Stimulated activated naive CD8-positive, alpha-beta T cell treated with anti-CD3 and anti-CD28 coated beads, Interleukin-15, Interleukin-2, amounts not matched to agents 100 ng/mL and 50 ng/mL, for 24 hours (primary cell): Measurements from ENCODE around the gene ATL2.
A peak's percentile ranks its signal among the peaks of the same experiment; 100 is the strongest.

Source experiments
- H3K27ac Mint-ChIP-seq: one replicate; pipeline ENCODE4 v1.8.0; 2021; ENCODE audit warnings: mild to moderate bottlenecking, mixed read lengths
- H3K27me3 Mint-ChIP-seq: one replicate; pipeline ENCODE4 v1.8.0; 2021; ENCODE audit warnings: mixed read lengths
- H3K36me3 Mint-ChIP-seq: one replicate; pipeline ENCODE4 v1.8.0; 2021; ENCODE audit warnings: low read depth, mixed read lengths
- H3K4me1 Mint-ChIP-seq: one replicate; pipeline ENCODE4 v1.8.0; 2021; ENCODE audit warnings: low read depth, mixed read lengths
- H3K4me3 Mint-ChIP-seq: one replicate; pipeline ENCODE4 v1.8.0; 2021; ENCODE audit warnings: mild to moderate bottlenecking, mixed read lengths
- H3K9me3 Mint-ChIP-seq: one replicate; pipeline ENCODE4 v1.8.0; 2021; ENCODE audit warnings: mixed read lengths

The ATL2 gene

DNA sequence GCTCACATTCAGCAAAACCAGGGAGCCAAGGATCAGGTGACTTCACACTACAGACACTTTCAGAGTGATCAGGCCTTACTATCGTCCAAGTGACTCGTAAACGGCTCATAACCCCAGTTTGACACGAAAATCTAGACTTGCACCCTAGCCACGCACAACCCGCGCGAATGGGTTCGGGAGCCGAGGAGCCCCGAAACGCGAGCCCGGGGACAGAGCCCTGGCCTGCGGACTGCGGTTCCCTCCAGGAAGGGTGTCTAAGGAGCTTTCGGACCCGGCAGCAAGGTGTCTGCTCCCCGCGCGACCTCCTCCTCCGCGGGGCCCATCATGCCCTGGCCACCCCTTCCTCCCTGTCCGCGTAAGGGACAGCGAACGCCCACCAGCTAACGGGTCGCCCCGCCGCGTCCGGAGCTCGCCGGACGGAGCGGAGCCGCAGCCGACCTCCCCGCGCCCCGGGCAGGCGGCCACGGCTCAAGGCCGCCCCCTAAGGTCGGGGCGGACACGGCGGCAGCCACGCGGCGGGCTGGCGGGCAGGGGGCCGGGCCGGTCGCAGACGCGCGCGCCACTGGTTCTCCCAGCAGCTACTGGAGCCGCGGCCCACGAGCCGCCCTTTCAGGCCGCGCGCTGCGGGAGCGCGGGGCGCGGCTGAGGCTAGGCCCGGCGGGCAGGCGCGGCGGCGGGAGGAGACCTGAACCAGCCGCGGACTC lies 575 bp downstream of the ATL2 start:
- peak overlapping the region; percentile 99 for H3K4me3 Mint-ChIP-seq
- peaks cover 68% of the 10 kb centered on the region for H3K4me1 Mint-ChIP-seq
- peak overlapping the region; percentile 93 for H3K27ac Mint-ChIP-seq
- H3K27me3 Mint-ChIP-seq = no peaks in the 10 kb centered on the region
- H3K9me3 Mint-ChIP-seq = no peaks in the 10 kb centered on the region
- peaks cover 17% of the 10 kb centered on the region for H3K36me3 Mint-ChIP-seq

GRCh38 chr2:38375696-38376345 lies 1.3 kb downstream of the ATL2 start:
- Mint-ChIP-seq H3K4me1 (peaks cover 66% of the 10 kb centered on the region), H3K4me3 (peak overlapping the region; percentile 99), H3K36me3 (peaks cover 17% of the 10 kb centered on the region), H3K9me3 (no peaks in the 10 kb centered on the region), H3K27me3 (no peaks in the 10 kb centered on the region), H3K27ac (peak overlapping the region; percentile 93)

DNA sequence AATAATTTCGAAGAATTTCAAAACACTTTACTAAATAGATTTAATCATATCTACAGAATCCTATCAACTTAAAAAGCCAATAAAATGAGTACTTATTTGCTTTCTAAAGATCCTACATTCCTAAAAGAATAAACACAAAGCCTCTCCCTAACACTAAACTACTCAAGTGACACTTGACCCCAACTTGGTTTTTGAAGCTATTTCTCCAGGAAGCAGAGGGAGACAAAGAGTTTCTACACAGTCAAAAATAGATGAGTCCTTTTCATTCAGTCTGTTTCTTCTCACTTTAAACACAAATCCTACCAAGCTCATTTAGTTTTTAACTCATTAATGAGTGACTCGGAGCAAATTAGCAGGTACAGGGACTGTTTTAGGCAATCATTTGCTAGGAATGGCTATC lies 2.1 kb downstream of the ATL2 start:
- Mint-ChIP-seq H3K4me3 (peak overlapping the region; percentile 99), H3K4me1 (peaks cover 58% of the 10 kb centered on the region), H3K27me3 (no peaks in the 10 kb centered on the region), H3K9me3 (no peaks in the 10 kb centered on the region), H3K27ac (no peak overlapping the region), H3K36me3 (peaks cover 17% of the 10 kb centered on the region)

GRCh38 chr2:38371235-38371634 lies 5.8 kb downstream of the ATL2 start:
- no peak overlapping the region for H3K27ac Mint-ChIP-seq
- no peaks in the 10 kb centered on the region for H3K9me3 Mint-ChIP-seq
- H3K36me3 Mint-ChIP-seq = peaks cover 21% of the 10 kb centered on the region
- H3K4me3 Mint-ChIP-seq = no peak overlapping the region
- no peaks in the 10 kb centered on the region for H3K27me3 Mint-ChIP-seq
- H3K4me1 Mint-ChIP-seq = peaks cover 50% of the 10 kb centered on the region

GRCh38 chr2:38370664-38371063 lies 6.4 kb downstream of the ATL2 start:
- Mint-ChIP-seq H3K36me3 (peaks cover 20% of the 10 kb centered on the region), H3K4me1 (peaks cover 50% of the 10 kb centered on the region), H3K27me3 (no peaks in the 10 kb centered on the region), H3K27ac (no peak overlapping the region), H3K4me3 (no peak overlapping the region), H3K9me3 (no peaks in the 10 kb centered on the region)

- H3K4me3 Mint-ChIP-seq = no peak overlapping the region
- no peaks in the 10 kb centered on the region for H3K9me3 Mint-ChIP-seq
- no peaks in the 10 kb centered on the region for H3K27me3 Mint-ChIP-seq
Observed at GRCh38 chr2:38362232-38362631, 14.8 kb downstream of the ATL2 start.

GRCh38 chr2:38360177-38360576 lies 16.9 kb downstream of the ATL2 start:
- Mint-ChIP-seq H3K9me3 (no peaks in the 10 kb centered on the region), H3K4me3 (no peak overlapping the region), H3K36me3 (peaks cover 10% of the 10 kb centered on the region), H3K4me1 (peaks cover 24% of the 10 kb centered on the region), H3K27ac (no peak overlapping the region), H3K27me3 (no peaks in the 10 kb centered on the region)

More at GRCh38 chr2:38362232-38362631, 14.8 kb downstream of the ATL2 start:
- Mint-ChIP-seq H3K36me3 (peaks cover 15% of the 10 kb centered on the region), H3K4me1 (peaks cover 37% of the 10 kb centered on the region), H3K27ac (no peak overlapping the region)

- peaks cover 27% of the 10 kb centered on the region for H3K36me3 Mint-ChIP-seq
- no peak overlapping the region for H3K27ac Mint-ChIP-seq
- H3K9me3 Mint-ChIP-seq = no peaks in the 10 kb centered on the region
- no peaks in the 10 kb centered on the region for H3K27me3 Mint-ChIP-seq
- no peak overlapping the region for H3K4me3 Mint-ChIP-seq
- H3K4me1 Mint-ChIP-seq = peaks cover 17% of the 10 kb centered on the region
Observed at GRCh38 chr2:38353402-38353801, 23.7 kb downstream of the ATL2 start.

DNA sequence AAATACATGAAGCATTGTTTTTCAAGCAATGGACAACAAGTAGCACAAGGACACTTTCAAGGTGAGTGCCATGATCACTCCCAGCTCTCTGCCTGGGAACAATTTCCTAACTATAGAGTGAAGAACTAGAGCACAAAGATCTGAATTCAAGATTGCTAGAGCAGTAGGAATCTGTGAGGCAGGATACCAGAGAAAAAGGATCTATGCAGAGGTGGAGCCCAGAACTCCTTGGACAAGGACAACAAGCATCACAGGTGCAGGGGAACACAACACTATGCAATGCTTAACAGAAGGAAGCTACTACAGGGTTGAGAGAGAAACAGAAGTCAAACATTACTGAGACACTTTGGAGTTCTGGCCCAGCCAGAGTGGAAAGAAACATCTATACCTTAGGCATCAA lies 24.7 kb downstream of the ATL2 start:
- Mint-ChIP-seq H3K27ac (no peak overlapping the region), H3K27me3 (no peaks in the 10 kb centered on the region), H3K9me3 (no peaks in the 10 kb centered on the region), H3K36me3 (peaks cover 27% of the 10 kb centered on the region), H3K4me1 (peaks cover 17% of the 10 kb centered on the region), H3K4me3 (no peak overlapping the region)

DNA sequence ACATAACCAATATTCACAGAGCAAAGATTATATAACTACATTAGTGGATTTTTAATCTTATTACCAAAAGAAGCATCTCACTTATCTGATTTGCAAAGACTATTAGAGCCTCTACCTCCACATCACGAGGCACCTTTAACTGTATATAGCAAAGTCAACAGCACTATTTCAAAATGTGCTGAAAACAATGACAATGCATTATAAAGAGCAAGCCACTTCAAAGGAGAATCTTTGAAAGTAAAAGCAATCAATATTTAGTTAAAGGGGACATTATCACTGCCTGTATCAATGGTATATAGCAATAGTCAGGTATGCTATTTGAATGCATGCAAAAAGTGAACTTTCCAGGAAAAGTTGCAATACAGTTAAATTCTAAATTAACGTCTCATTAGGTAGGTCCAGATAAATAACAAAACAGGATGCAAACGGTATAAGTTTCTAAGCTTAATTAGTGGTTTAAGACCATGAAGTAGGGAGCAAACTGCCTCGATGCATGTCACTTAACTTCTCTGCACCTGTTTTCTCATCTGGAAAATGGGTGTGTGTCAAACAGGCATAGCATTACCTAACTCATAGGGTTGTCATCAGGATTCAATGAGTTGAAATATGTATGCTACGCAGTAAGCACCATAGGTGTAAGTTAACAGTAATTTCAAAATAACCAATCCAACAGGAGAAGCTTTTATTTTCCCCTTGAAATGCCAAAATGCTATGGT lies 31.6 kb downstream of the ATL2 start:
- H3K4me1 Mint-ChIP-seq = no peaks in the 10 kb centered on the region
- H3K27me3 Mint-ChIP-seq = no peaks in the 10 kb centered on the region
- no peak overlapping the region for H3K4me3 Mint-ChIP-seq
- H3K27ac Mint-ChIP-seq = no peak overlapping the region
- H3K36me3 Mint-ChIP-seq = peaks cover 41% of the 10 kb centered on the region
- peaks cover 3% of the 10 kb centered on the region for H3K9me3 Mint-ChIP-seq

DNA sequence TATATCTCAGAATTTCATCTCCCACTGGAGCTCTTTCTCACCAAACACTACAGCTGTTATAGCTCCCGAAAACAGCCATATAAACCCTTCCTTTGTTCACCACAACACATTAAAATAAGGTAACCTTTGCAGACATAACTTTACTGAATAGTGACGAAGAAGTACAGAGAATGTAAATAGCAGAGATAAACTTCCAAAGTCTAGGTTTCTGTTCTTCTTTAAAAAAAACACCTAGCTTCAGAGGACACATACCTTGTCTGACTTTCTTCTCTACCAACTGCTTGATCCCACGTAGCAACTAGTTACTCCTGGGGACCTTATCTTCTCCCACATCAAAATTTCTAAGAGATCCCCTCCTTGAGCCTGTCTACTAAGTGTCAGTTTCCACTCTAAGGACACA lies 32.3 kb downstream of the ATL2 start:
- Mint-ChIP-seq H3K27ac (no peak overlapping the region), H3K4me3 (no peak overlapping the region), H3K4me1 (no peaks in the 10 kb centered on the region), H3K36me3 (peaks cover 38% of the 10 kb centered on the region), H3K27me3 (no peaks in the 10 kb centered on the region), H3K9me3 (peaks cover 3% of the 10 kb centered on the region)

DNA sequence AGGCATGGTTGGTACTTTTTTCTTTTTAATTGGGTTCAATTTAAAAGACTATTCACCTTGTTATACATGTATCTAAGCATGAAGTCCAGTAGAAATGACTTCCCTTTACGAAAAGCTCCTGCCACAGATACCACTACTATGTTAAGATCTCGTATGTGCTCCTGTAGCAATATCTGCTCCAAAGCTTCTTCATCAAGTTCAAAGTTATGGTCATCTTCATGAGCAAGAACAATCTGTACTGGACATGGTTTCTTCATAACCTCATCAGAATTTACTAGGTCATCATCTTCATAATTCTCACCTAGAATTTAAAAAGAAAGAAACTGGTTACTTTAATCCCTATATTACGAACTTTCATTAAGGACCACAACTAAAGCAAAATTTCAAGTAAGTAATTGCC lies 33.9 kb downstream of the ATL2 start:
- Mint-ChIP-seq H3K27ac (no peak overlapping the region), H3K4me1 (no peaks in the 10 kb centered on the region), H3K27me3 (no peaks in the 10 kb centered on the region), H3K4me3 (no peak overlapping the region), H3K36me3 (peaks cover 50% of the 10 kb centered on the region), H3K9me3 (peaks cover 3% of the 10 kb centered on the region)

DNA sequence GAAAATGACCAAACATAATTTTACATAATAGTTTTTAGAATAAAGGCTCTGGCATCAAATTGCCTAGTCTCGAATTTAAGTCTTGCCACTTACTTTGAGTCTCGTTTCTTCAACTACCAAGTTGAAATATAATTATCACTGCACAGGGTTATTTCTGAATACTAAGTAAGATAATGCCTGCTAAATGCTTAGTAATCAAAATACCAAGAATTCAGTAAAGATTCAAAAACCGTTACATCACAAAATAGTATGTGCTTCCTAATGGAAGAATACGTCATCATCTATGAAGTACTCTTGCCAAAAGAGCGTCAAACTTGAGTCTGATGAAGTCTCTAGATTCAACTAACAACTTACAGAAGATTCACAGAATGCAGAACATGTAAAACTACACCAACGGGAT lies 40.5 kb downstream of the ATL2 start:
- Mint-ChIP-seq H3K4me3 (no peak overlapping the region), H3K36me3 (peaks cover 53% of the 10 kb centered on the region), H3K4me1 (no peaks in the 10 kb centered on the region)

DNA sequence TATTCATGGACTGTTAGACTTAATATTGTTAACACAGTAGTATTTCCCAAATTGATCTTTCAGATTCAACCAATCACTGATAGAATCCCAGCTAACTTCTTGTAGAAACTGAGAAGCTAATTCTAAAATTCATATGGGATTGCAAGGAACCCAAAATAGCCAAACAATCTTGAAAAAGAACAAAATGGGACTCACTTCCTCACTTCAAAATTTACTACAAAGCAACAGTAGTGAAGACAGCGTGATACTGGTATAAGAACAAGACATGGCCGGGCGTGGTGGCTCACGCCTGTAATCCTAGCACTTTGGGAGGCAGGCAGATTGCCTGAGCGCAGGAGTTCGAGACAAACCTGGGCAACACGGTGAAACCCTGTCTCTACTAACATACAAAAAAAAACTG lies 46.3 kb downstream of the ATL2 start:
- no peaks in the 10 kb centered on the region for H3K27me3 Mint-ChIP-seq
- H3K9me3 Mint-ChIP-seq = peaks cover 4% of the 10 kb centered on the region
- peaks cover 68% of the 10 kb centered on the region for H3K36me3 Mint-ChIP-seq
- H3K27ac Mint-ChIP-seq = no peak overlapping the region
- no peak overlapping the region for H3K4me3 Mint-ChIP-seq
- peaks cover 22% of the 10 kb centered on the region for H3K4me1 Mint-ChIP-seq

More for the DNA sequence above, 40.5 kb downstream of the ATL2 start:
- Mint-ChIP-seq H3K27ac (no peak overlapping the region), H3K27me3 (no peaks in the 10 kb centered on the region), H3K9me3 (no peaks in the 10 kb centered on the region)

DNA sequence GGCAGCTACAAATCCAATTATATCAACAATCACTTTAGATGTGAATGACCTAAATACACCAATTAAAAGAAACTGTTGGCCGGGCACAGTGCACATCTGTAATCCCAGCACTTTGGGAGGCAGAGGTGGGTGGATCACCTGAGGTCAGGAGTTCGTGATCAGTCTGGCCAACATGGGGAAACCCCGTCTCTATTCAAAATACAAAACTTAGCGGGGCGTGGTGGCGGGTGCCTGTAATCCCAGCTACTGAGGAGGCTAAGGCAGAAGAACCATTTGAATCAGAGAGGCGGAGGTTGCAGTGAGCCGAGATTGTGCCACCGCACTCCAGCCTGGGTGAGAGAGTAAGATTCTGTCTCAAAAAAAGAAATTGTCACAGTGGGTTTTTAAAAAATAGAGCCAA lies 49.5 kb downstream of the ATL2 start:
- Mint-ChIP-seq H3K36me3 (peaks cover 79% of the 10 kb centered on the region), H3K27ac (no peak overlapping the region), H3K4me3 (no peak overlapping the region), H3K27me3 (no peaks in the 10 kb centered on the region), H3K4me1 (peaks cover 26% of the 10 kb centered on the region), H3K9me3 (peaks cover 4% of the 10 kb centered on the region)
